GM23248 (cell line): Measurements from ENCODE around the gene PDSS2. TPM values are rescaled to one million over a fixed set of nuclear protein-coding genes. Genes with fewer than 3 reads are reported as not detected.

Experiments
- DNase-seq: peaks from one replicate; pipeline ENCODE4 v3.0.0-alpha.2; 2015
- H2AFZ ChIP-seq: fragments of 200-600 bp; sonication (generic); 2 replicates; pipeline ENCODE4 v1.6.1; 2016; ENCODE audit warnings: antibody characterized with exemption
- H3F3A ChIP-seq: fragments of 200-600 bp; sonication (generic); 2 replicates; pipeline ENCODE4 v1.6.1; 2016; ENCODE audit warnings: mild to moderate bottlenecking, antibody characterized with exemption, mixed run types; ENCODE audit not compliant: insufficient read depth
- H3K27ac ChIP-seq: fragments of 200-600 bp; sonication (generic); 2 replicates; pipeline ENCODE4 v1.5.1; 2016; ENCODE audit warnings: mild to moderate bottlenecking
- H3K27me3 ChIP-seq: fragments of 200-600 bp; sonication (generic); replicated peaks from 2 replicates; pipeline ENCODE4 v1.6.1; 2016; ENCODE audit warnings: mild to moderate bottlenecking; ENCODE audit not compliant: insufficient read depth
- H3K36me3 ChIP-seq: fragments of 200-600 bp; sonication (generic); 2 replicates; pipeline ENCODE4 v1.6.1; 2016; ENCODE audit warnings: low read depth, mild to moderate bottlenecking
- H3K4me1 ChIP-seq: fragments of 200-600 bp; sonication (generic); 2 replicates; pipeline ENCODE4 v1.6.1; 2016; ENCODE audit warnings: mild to moderate bottlenecking; ENCODE audit not compliant: insufficient read depth
- H3K4me2 ChIP-seq: fragments of 200-600 bp; sonication (generic); one replicate; pipeline ENCODE4 v1.6.1; 2016; ENCODE audit warnings: mild to moderate bottlenecking; ENCODE audit not compliant: unreplicated experiment
- H3K4me3 ChIP-seq: fragments of 200-600 bp; sonication (generic); 2 replicates; pipeline ENCODE4 v1.5.1; 2016; ENCODE audit warnings: mild to moderate bottlenecking
- H3K79me2 ChIP-seq: fragments of 200-600 bp; sonication (generic); 2 replicates; pipeline ENCODE4 v1.6.1; 2016; ENCODE audit warnings: mild to moderate bottlenecking; ENCODE audit not compliant: insufficient read depth
- H3K9ac ChIP-seq: fragments of 200-600 bp; sonication (generic); 2 replicates; pipeline ENCODE4 v1.6.1; 2016; ENCODE audit warnings: mild to moderate bottlenecking
- H3K9me2 ChIP-seq: fragments of 200-600 bp; sonication (generic); 2 replicates; pipeline ENCODE4 v1.6.1; 2016; ENCODE audit warnings: mixed run types, mild to moderate bottlenecking, moderate library complexity; ENCODE audit not compliant: insufficient read depth
- H3K9me3 ChIP-seq: fragments of 200-600 bp; sonication (generic); one replicate; pipeline ENCODE4 v1.6.1; 2017; ENCODE audit warnings: low read depth
- H4K20me1 ChIP-seq: fragments of 200-600 bp; sonication (generic); 2 replicates; pipeline ENCODE4 v1.6.0; 2016; ENCODE audit not compliant: insufficient read depth
- EZH2 ChIP-seq: fragments of 200-600 bp; sonication (generic); IDR thresholded peaks from 2 replicates; pipeline ENCODE4 v1.6.1; 2018; ENCODE audit warnings: antibody characterized with exemption, mild to moderate bottlenecking; ENCODE audit not compliant: insufficient read depth, poor library complexity, severe bottlenecking
- EZH2phosphoT487 ChIP-seq: fragments of 200-600 bp; sonication (generic); IDR thresholded peaks from 2 replicates; pipeline ENCODE4 v1.6.1; 2018; ENCODE audit warnings: antibody characterized with exemption, moderate library complexity, mild to moderate bottlenecking, low read depth; ENCODE audit not compliant: insufficient read depth
- WGBS, 2 experiments: methylation state at CpG; one replicate each; pipeline ENCODE4 v1.1.6; 2015 to 2017; ENCODE audit warnings: low lambda C conversion rate in 2 of 2, low coverage in 1 of 2; ENCODE audit errors: missing lambda C conversion rate in 2 of 2; 5-methylcytosine and 5-hydroxymethylcytosine counted together
- in situ Hi-C: fragments of 300-500 bp; cut with MboI; formaldehyde crosslinking; loops from 2 replicates; pipeline ENCODE4 v1.15.0; 2020
- polyA plus RNA-seq: library from polyadenylated mRNA; unstranded; fragments of >200 nt; fragmentation: Nextera tagmentation; extraction: Ambion mirVana; gene quantifications from 2 replicates; pipeline ENCODE4 v1.2.1, GENCODE V29; 2016
- total RNA-seq: library from RNA; depleted of rRNA; stranded (reverse); fragments of >200 nt; shearing (Covaris generic); gene quantifications from 2 replicates; pipeline ENCODE4 v1.2.3, GENCODE V29; 2014

The PDSS2 gene
- total and polyA plus RNA-seq, 2 experiments from 2014 or later = 9.9 to 10.3 TPM

GRCh38 chr6:107124934-107125348 lies 334.4 kb downstream of the PDSS2 start:
- no peaks in the 10 kb centered on the region for H3F3A ChIP-seq
- H3K4me1 ChIP-seq = peaks cover 4% of the 10 kb centered on the region; the same call in 1 of the 2 replicates
- no peak for TF ChIP-seq EZH2
- TF ChIP-seq EZH2phosphoT487 = no peak
- H3K27ac ChIP-seq = no peak overlapping the region
- no peaks in the 10 kb centered on the region for H3K9me3 ChIP-seq
- 35 to 37% methylated on average over 3 to 4 of the region's 4 CpGs for WGBS, 2 experiments
- H3K79me2 ChIP-seq = no peaks in the 10 kb centered on the region
- no peaks in the 10 kb centered on the region for H4K20me1 ChIP-seq
- no peak overlapping the region for H3K9ac ChIP-seq
- H2AFZ ChIP-seq = no peak overlapping the region
- H3K36me3 ChIP-seq = no peaks in the 10 kb centered on the region
- H3K9me2 ChIP-seq = no peaks in the 10 kb centered on the region
- DNase-seq = no peak
- no peak overlapping the region for H3K4me2 ChIP-seq
- H3K27me3 ChIP-seq = no peaks in the 10 kb centered on the region
- in situ Hi-C loops = no loop called here
- no peak overlapping the region for H3K4me3 ChIP-seq

DNA sequence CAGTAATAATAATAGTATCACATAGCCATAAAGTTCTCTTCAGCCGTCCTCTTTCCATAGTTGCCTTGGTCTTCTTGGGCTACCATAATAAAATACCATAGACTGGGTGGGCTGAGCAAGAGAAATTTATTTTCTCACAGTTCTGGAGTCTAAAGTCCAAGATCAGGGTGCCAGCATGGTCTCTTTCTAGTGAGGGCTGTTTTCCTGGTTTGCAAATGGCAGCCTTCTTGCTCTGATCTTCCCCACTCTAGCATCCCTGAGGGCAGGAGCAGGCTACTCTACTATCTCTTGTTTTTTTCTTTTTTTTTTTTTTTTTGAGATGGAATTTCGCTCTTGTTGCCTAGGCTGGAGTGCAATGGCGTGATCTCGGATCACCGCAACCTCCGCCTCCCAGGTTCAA lies 335.9 kb downstream of the PDSS2 start:
- no peaks in the 10 kb centered on the region for H3K9me3 ChIP-seq

DNA sequence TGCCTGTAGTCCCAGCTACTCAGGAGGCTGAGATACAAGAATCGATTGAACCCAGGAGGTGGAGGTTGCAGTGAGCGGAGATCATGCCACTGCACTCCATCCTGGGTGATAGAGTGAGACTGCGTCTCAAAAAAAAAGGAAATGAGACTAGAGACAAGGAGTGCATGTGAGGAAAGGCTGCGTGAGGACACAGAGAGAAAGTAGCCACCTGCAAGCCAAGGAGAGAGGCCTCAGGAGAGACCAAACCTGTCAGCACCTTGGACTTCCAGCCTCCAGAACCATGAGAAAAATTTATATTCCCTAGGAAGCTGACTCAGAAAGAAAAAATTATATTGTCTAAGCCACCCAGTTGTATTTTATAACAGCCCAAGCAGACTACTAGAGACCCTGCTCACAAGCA lies 336.6 kb downstream of the PDSS2 start:
- Histone ChIP-seq H3K27ac (no peak overlapping the region), H3K36me3 (no peaks in the 10 kb centered on the region), H3K4me2 (no peak overlapping the region), H3K27me3 (peaks cover 4% of the 10 kb centered on the region), H2AFZ (no peak overlapping the region), H3K79me2 (no peaks in the 10 kb centered on the region), H3K4me1 (no peaks in the 10 kb centered on the region), H3K9me3 (no peaks in the 10 kb centered on the region), H3K4me3 (no peak overlapping the region), H3F3A (no peaks in the 10 kb centered on the region), H4K20me1 (no peaks in the 10 kb centered on the region), H3K9me2 (no peaks in the 10 kb centered on the region), H3K9ac (no peak overlapping the region)
- WGBS, 2 experiments = 87% methylated on average over 4 of the region's 4 CpGs
- no peak for DNase-seq
- in situ Hi-C loops = no loop called here
- TF ChIP-seq EZH2phosphoT487 (no peak), EZH2 (no peak)

More for the DNA sequence above, 335.9 kb downstream of the PDSS2 start:
- no peak for DNase-seq
- H3K4me3 ChIP-seq = no peak overlapping the region
- WGBS, 2 experiments = 87 to 89% methylated on average over 6 of the region's 6 CpGs
- in situ Hi-C loops = no loop called here
- H3K36me3 ChIP-seq = no peaks in the 10 kb centered on the region
- H3K4me2 ChIP-seq = no peak overlapping the region
- H3K79me2 ChIP-seq = no peaks in the 10 kb centered on the region
- no peak overlapping the region for H3K27ac ChIP-seq
- peaks cover 2% of the 10 kb centered on the region; the same call in 1 of the 2 replicates for H3K4me1 ChIP-seq
- no peaks in the 10 kb centered on the region for H3K9me2 ChIP-seq
- no peak for TF ChIP-seq EZH2phosphoT487
- TF ChIP-seq EZH2 = no peak
- no peaks in the 10 kb centered on the region for H4K20me1 ChIP-seq
- no peak overlapping the region for H2AFZ ChIP-seq
- no peak overlapping the region for H3K9ac ChIP-seq
- no peaks in the 10 kb centered on the region for H3K27me3 ChIP-seq
- H3F3A ChIP-seq = no peaks in the 10 kb centered on the region

GRCh38 chr6:107121964-107122495 lies 337.3 kb downstream of the PDSS2 start:
- Histone ChIP-seq H3K27me3 (peaks cover 11% of the 10 kb centered on the region), H4K20me1 (no peaks in the 10 kb centered on the region), H3F3A (no peaks in the 10 kb centered on the region), H2AFZ (no peak overlapping the region), H3K4me1 (no peaks in the 10 kb centered on the region), H3K9me2 (no peaks in the 10 kb centered on the region), H3K9me3 (no peaks in the 10 kb centered on the region), H3K27ac (no peak overlapping the region), H3K36me3 (no peaks in the 10 kb centered on the region), H3K4me3 (no peak overlapping the region), H3K4me2 (no peak overlapping the region), H3K9ac (no peak overlapping the region), H3K79me2 (no peaks in the 10 kb centered on the region)
- DNase-seq = no peak
- WGBS, 2 experiments = 79 to 82% methylated on average over 8 of the region's 8 CpGs
- in situ Hi-C loops = no loop called here
- TF ChIP-seq EZH2 (no peak), EZH2phosphoT487 (no peak)
